ENCODE measurements around the gene PPP1R3C. TPM values are rescaled to one million over a fixed set of nuclear protein-coding genes. Genes with fewer than 3 reads are reported as not detected.

PPP1R3C gene
- total RNA-seq, 1 donor from 2014 or later, result 3.7 TPM

GRCh38 chr10:91592266-91592975 is 40.5 kb downstream of the PPP1R3C start:
- Mint-ChIP-seq H3K4me1 (ENCODE audit: low read depth, unreplicated experiment) (peaks cover 43% of the 10 kb centered on the region), H3K27me3 (ENCODE audit: low read depth, unreplicated experiment) (no peaks in the 10 kb centered on the region), H3K36me3 (ENCODE audit: low read depth, unreplicated experiment) (no peaks in the 10 kb centered on the region), H3K27ac (ENCODE audit: unreplicated experiment) (no peak overlapping the region), H3K4me3 (ENCODE audit: unreplicated experiment) (no peak overlapping the region), H3K9me3 (ENCODE audit: unreplicated experiment) (no peaks in the 10 kb centered on the region)
- Histone ChIP-seq H3K27me3 (ENCODE audit: insufficient read depth, low read length) (no peaks in the 10 kb centered on the region), H3K9me3 (ENCODE audit: insufficient read depth, low read depth, low read length) (no peaks in the 10 kb centered on the region), H3K36me3 (ENCODE audit: insufficient read depth, low read length) (no peaks in the 10 kb centered on the region), H3K4me2 (ENCODE audit: low read length) (no peak overlapping the region), H3K4me3 (ENCODE audit: insufficient read depth, low read depth, low read length) (no peak overlapping the region), H3K27ac (ENCODE audit: low read depth, low read length) (no peak overlapping the region), H4K20me1 (ENCODE audit: insufficient read depth, low read length) (no peaks in the 10 kb centered on the region), H3K79me2 (ENCODE audit: insufficient read depth, low read length) (no peaks in the 10 kb centered on the region), H2AFZ (ENCODE audit: low read depth, low read length) (no peak overlapping the region), H3K4me1 (ENCODE audit: insufficient read depth, low read length) (peaks cover 54% of the 10 kb centered on the region), H3K9ac (ENCODE audit: low read length) (no peak overlapping the region)
- no peak for TF ChIP-seq EZH2 (IDR thresholded peaks at IDR 0.05; ENCODE audit: insufficient read depth, low read length)
- TF ChIP-seq CTCF (IDR thresholded peaks at IDR 0.05; ENCODE audit: insufficient read depth, low read depth, low read length), result no peak
- DNase-seq (ENCODE audit: low read depth), result no peak
- FAIRE-seq, result no peak

- DNase-seq (ENCODE audit: low read depth), result no peak
- Histone ChIP-seq H3K9ac (ENCODE audit: low read length) (peak overlapping the region; percentile 27), H2AFZ (ENCODE audit: low read depth, low read length) (peak overlapping the region; percentile 6), H3K79me2 (ENCODE audit: insufficient read depth, low read length) (no peaks in the 10 kb centered on the region), H3K4me1 (ENCODE audit: insufficient read depth, low read length) (peaks cover 49% of the 10 kb centered on the region), H3K27me3 (ENCODE audit: insufficient read depth, low read length) (no peaks in the 10 kb centered on the region), H3K4me3 (ENCODE audit: insufficient read depth, low read depth, low read length) (no peak overlapping the region), H4K20me1 (ENCODE audit: insufficient read depth, low read length) (no peaks in the 10 kb centered on the region), H3K36me3 (ENCODE audit: insufficient read depth, low read length) (no peaks in the 10 kb centered on the region), H3K27ac (ENCODE audit: low read depth, low read length) (peak overlapping the region; percentile 71), H3K4me2 (ENCODE audit: low read length) (peak overlapping the region; percentile 65), H3K9me3 (ENCODE audit: insufficient read depth, low read depth, low read length) (no peaks in the 10 kb centered on the region)
- H3K36me3 Mint-ChIP-seq (ENCODE audit: low read depth, unreplicated experiment), result no peaks in the 10 kb centered on the region
- H3K4me3 Mint-ChIP-seq (ENCODE audit: unreplicated experiment), result no peak overlapping the region
- no peaks in the 10 kb centered on the region for H3K9me3 Mint-ChIP-seq (ENCODE audit: unreplicated experiment)
- H3K27me3 Mint-ChIP-seq (ENCODE audit: low read depth, unreplicated experiment), result no peaks in the 10 kb centered on the region
- peak overlapping the region; percentile 62 for H3K27ac Mint-ChIP-seq (ENCODE audit: unreplicated experiment)
- FAIRE-seq, result no peak
- TF ChIP-seq CTCF (IDR thresholded peaks at IDR 0.05; ENCODE audit: insufficient read depth, low read depth, low read length) (no peak), EZH2 (IDR thresholded peaks at IDR 0.05; ENCODE audit: insufficient read depth, low read length) (no peak)
- peaks cover 37% of the 10 kb centered on the region for H3K4me1 Mint-ChIP-seq (ENCODE audit: low read depth, unreplicated experiment)
These were observed 41.1 kb downstream of the PPP1R3C start for GRCh38 chr10:91591797-91592174.
